Stimulated activated CD4-positive, alpha-beta T cell treated with anti-CD3 and anti-CD28 coated beads, Interleukin-1b, Interleukin-23, amount 100 ng/mL, for 4 hours (primary cell): ENCODE data around the gene CDH11.

Experiments used
- DNase-seq, 2 donors: peaks; one replicate each; pipeline ENCODE4 v3.0.0-alpha.2; 2020; ENCODE audit warnings: low read depth in 2 of 2

Gene CDH11

GRCh38 chr16:65116818-65117430 lies 4.9 kb downstream of the CDH11 start:
- no peak for DNase-seq

- DNase-seq = no peak
These were observed 5.6 kb downstream of the CDH11 start for GRCh38 chr16:65116216-65116615.

GRCh38 chr16:65114527-65114926 lies 7.3 kb downstream of the CDH11 start:
- DNase-seq = no peak

DNA sequence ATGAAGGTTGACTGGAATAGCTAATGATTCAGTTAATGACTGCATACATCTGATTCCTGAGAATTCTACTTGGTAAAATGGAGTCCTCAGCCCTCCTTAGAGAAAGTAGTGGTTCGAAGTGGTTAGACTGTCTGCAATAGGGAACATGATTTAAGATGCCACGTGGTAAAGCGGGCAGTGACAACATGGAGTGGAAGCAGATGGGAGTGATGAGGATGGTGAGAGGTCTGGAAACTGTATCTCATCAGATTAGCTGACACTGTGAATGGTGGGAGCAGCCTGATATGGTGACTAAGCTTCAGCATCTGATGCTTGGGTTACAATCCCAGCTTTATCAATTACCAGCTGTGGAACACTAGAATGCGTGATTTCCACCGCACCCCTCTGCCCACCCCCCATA lies 8.4 kb downstream of the CDH11 start:
- no peak for DNase-seq

- no peak for DNase-seq
These were observed 10.6 kb downstream of the CDH11 start for GRCh38 chr16:65111306-65111705.

DNA sequence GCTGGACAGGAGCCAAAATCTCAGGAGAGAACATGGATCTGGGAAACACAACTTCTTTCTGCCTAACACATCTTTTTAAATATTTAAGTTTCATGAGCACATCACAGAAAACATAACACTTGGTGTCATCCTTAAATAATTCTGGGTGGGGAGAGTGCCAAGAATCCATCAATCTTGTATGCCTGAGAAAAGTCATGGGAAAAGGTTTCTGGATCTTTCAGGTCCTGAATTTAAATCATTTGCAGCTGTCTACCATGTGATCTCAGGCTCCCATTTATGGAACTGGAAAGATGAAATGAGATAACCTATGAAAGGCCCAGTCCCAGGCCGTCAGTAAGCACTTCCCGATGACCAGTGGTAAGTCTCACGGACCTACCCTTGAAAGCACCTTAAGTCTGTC lies 15.1 kb downstream of the CDH11 start:
- DNase-seq = no peak

GRCh38 chr16:65105171-65105570 lies 16.7 kb downstream of the CDH11 start:
- no peak for DNase-seq

DNA sequence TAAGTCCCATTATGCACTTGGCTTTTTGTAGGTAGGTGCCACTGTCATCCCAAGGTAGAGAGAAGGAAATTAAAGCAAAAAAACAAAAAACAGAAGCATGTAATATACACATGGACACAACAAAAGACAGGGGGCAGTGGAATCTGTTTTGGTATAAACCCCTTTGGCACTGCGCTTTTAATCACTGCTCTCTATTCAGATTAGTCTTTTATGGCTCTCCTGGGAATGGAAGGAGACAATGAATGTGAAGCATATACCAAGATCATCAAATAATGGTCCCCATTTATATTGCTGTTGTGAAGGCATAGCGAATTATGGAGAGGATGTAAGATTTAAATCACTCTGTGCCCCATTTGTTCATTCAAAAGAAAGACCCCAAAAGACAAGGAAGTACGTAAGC lies 17.4 kb downstream of the CDH11 start:
- DNase-seq = no peak

DNA sequence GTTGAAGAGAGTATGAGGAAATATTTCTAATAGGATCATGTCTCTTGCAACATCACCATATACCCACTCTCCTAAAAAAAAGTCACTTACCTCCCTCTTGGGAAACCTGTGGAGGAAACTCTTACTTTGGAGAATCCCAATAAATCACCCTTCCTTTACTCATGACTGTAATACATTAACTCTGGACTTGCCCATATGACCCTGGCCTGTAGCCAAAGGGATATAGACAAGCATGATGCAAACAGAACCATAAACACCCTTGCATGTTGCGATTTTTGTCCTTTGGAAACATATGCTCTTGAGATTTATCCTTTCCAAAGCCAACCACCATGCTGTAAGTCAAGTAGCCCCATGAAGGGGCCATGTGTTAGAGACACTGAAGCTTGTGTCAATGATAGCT lies 19.5 kb downstream of the CDH11 start:
- no peak for DNase-seq

DNA sequence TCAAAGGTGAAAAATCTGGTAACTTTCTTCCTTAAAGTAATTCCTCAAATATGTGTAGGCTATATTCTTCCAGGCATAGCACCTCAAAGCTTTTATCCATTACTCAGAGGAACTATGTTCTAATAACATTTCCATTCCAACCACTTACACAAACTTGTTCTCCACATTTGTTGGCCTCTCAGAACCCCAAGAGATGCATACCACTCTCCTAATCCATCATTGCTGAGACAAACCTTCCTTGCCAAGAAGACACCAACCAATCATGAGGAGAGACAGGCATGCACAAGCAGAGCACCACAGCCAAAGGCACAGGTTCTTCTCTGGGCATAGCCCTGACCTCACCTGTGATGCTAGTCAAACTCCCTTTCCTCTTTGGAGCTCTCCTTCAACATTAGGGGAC lies 20.9 kb downstream of the CDH11 start:
- no peak for DNase-seq

GRCh38 chr16:65099607-65100006 lies 22.3 kb downstream of the CDH11 start:
- DNase-seq = no peak

DNA sequence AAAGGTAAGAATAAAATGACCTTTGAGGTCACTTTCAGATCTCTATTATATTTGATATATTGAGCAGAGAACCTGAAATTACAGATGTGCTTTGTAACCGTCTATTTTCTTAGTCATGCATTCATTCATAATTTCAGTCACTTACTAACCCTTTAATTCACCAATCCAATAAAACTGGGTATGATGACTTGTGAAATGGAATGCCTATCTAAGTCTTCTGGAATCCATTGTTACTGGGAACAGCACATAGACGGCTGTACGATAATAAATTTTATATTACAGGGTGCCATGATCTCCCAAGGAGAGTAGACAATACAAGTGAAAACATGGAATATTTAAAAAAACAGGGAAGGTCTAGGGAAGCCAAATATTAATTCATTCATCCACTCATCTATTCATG lies 22.9 kb downstream of the CDH11 start:
- no peak for DNase-seq

GRCh38 chr16:65097296-65097695 lies 24.6 kb downstream of the CDH11 start:
- DNase-seq = no peak

DNA sequence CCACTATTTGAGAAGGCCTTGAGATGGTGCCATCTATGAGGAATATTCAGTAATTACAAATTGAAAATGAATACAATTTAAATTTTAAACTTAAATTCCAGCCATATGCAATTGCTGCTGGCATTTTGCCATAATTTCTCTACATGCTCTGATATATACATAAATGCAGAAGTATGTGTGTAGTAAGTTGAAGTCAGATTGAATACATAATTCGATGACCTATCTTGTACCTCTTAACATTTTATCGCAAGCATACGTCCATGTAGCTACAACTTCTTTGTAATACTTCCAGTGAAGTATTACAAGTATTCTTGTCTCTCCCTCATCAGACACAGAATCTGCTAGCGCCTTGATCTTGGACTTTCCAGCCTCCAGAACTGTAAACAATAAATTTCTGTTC lies 26.0 kb downstream of the CDH11 start:
- DNase-seq = no peak

DNA sequence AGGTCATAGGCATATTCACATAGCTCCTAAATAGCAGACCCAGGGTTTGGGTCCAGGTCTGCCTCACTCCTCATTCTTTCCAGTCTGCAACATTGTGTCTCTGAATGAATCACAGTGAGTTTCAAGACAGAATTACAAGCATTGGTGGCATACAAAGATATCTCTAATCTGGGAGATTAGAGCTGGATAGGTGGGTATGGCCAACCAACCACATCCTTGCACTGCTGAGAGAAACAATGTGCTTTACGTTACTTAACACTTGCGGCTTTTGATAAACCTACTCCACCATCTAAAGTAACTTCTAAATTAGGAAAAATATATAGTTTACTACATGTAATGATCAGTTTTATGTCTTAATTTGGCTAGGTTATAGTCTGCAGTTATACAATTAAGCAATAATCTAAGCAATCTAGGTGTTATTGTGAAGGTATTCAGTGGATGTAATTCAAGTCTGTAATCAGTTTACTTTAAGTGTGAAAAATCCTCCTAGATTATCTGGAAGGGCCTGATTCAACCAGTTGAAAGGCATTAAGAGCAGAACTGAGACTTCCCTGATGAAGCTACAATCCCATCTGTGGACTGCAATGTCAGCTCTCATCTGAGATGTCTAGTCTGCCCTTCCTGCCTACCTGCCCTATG lies 26.7 kb downstream of the CDH11 start:
- no peak for DNase-seq

DNA sequence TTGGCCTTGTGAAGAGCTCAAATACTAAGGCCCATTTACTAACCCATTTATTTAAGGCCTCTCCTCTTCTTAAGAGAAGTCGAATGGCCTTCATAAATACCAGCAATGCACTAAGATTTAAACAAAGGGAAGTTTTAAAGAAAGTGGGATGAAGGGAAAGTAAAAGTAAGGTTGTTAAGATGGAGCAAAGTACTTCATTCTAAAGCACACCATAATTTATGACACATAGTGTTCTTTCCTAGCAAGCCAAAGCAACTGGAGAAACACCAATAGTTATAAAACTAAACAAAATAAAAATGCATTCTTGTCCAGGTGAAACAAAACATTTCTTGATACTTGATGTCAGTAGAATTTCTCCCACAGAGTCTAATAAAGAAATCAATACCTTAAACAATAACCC lies 27.9 kb downstream of the CDH11 start:
- DNase-seq = no peak

- no peak for DNase-seq
These were observed 38.6 kb downstream of the CDH11 start for GRCh38 chr16:65083164-65083857.

DNA sequence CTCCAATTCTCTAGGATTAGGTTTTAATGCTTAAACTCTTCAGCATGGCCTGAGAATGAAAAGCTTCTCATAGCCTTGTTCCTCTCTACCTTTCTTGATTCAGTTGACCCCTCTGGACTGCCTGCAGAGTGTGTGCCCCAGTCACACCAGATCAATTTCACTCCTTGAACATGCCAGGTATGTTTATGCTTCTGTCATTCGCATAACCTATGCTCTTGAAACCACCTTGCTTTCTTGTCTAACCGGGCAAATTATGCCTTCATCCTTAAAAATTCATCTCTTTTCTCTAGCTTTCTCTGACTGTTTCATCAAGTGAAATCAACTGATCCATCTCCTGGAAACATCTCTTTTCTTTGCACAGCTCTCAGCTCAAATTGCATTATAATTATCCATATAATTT lies 42.3 kb downstream of the CDH11 start:
- no peak for DNase-seq

GRCh38 chr16:65077181-65077580 lies 44.7 kb downstream of the CDH11 start:
- DNase-seq = no peak

GRCh38 chr16:65075877-65076276 lies 46.0 kb downstream of the CDH11 start:
- DNase-seq = no peak

GRCh38 chr16:65071433-65072311 lies 50.2 kb downstream of the CDH11 start:
- no peak for DNase-seq

- no peak for DNase-seq
These were observed 50.9 kb downstream of the CDH11 start for GRCh38 chr16:65070831-65071432.
